ENCODE data around the gene CREB3L4. TPM values are rescaled to one million over a fixed set of nuclear protein-coding genes. Genes with fewer than 3 reads are reported as not detected.

The CREB3L4 gene
- total and polyA plus RNA-seq, 4 donors: 4.3 to 16.5 (median 10.3) TPM

Small RNA genes lying within 50 kb of the gene (small RNA-seq; reads per million reads assigned to genes)
- gene MIR6737 (ENCODE audit: low replicate concordance): not detected

Other genes starting within 250 kb of the CREB3L4 start
- gene INTS3, start 239.9 kb upstream of the CREB3L4 start, total RNA-seq: 10 to 100 TPM; 40.5 to 57.8 TPM
- gene INTS3, start 239.9 kb upstream of the CREB3L4 start, polyA plus RNA-seq (ENCODE audit: insufficient read length in 2 of 2): 100 to 1,000 TPM in 1 of 2 donors, 10 to 100 TPM in 1; 81.5 to 107 TPM
- gene SLC27A3, start 192.5 kb upstream of the CREB3L4 start, total RNA-seq: 10 to 100 TPM; 12.1 to 29.0 TPM
- 10 to 100 TPM; 28.5 to 37.3 TPM for gene SLC27A3, start 192.5 kb upstream of the CREB3L4 start, polyA plus RNA-seq (ENCODE audit: insufficient read length in 2 of 2)
- 10 to 100 TPM; 16.3 to 18.7 TPM for gene GATAD2B, start 44.9 kb upstream of the CREB3L4 start, total RNA-seq
- gene GATAD2B, start 44.9 kb upstream of the CREB3L4 start, polyA plus RNA-seq (ENCODE audit: insufficient read length in 2 of 2): 10 to 100 TPM; 34.6 to 35.3 TPM
- gene DENND4B, start 21.2 kb upstream of the CREB3L4 start, total RNA-seq: 10 to 100 TPM; 18.9 to 19.5 TPM
- 10 to 100 TPM; 58.7 to 74.4 TPM for gene DENND4B, start 21.2 kb upstream of the CREB3L4 start, polyA plus RNA-seq (ENCODE audit: insufficient read length in 2 of 2)
- gene CRTC2, start 9.3 kb upstream of the CREB3L4 start, total RNA-seq: 10 to 100 TPM in 1 of 2 donors, 1 to 10 TPM in 1; 5.8 to 12.7 TPM
- 10 to 100 TPM; 35.2 to 53.1 TPM for gene CRTC2, start 9.3 kb upstream of the CREB3L4 start, polyA plus RNA-seq (ENCODE audit: insufficient read length in 2 of 2)
- gene SLC39A1, start 4.4 kb upstream of the CREB3L4 start, total RNA-seq: 10 to 100 TPM; 30.5 to 66.0 TPM
- gene SLC39A1, start 4.4 kb upstream of the CREB3L4 start, polyA plus RNA-seq (ENCODE audit: insufficient read length in 2 of 2): 10 to 100 TPM; 32.3 to 47.7 TPM
- 100 to 1,000 TPM in 1 of 2 donors, 10 to 100 TPM in 1; 79.4 to 140 TPM for gene JTB, start 9.8 kb downstream of the CREB3L4 start, total RNA-seq
- 100 to 1,000 TPM; 114 to 121 TPM for gene JTB, start 9.8 kb downstream of the CREB3L4 start, polyA plus RNA-seq (ENCODE audit: insufficient read length in 2 of 2)
- 10 to 100 TPM; 17.6 to 43.3 TPM for gene RAB13, start 18.4 kb downstream of the CREB3L4 start, total RNA-seq
- gene RAB13, start 18.4 kb downstream of the CREB3L4 start, polyA plus RNA-seq (ENCODE audit: insufficient read length in 2 of 2): 10 to 100 TPM; 53.7 to 57.1 TPM
- gene RPS27, start 22.9 kb downstream of the CREB3L4 start, total RNA-seq: 1,000 to 10,000 TPM; 1,054 to 4,447 TPM
- 1,000 to 10,000 TPM; 1,570 to 1,672 TPM for gene RPS27, start 22.9 kb downstream of the CREB3L4 start, polyA plus RNA-seq (ENCODE audit: insufficient read length in 2 of 2)
- under 1 TPM; 0.10 to 0.11 TPM for gene NUP210L, start 187.2 kb downstream of the CREB3L4 start, total RNA-seq
- gene NUP210L, start 187.2 kb downstream of the CREB3L4 start, polyA plus RNA-seq (ENCODE audit: insufficient read length in 2 of 2): under 1 TPM; 0.16 to 0.48 TPM
- gene TPM3, start 224.2 kb downstream of the CREB3L4 start, total RNA-seq: 100 to 1,000 TPM; 147 to 235 TPM
- 100 to 1,000 TPM; 191 to 194 TPM for gene TPM3, start 224.2 kb downstream of the CREB3L4 start, polyA plus RNA-seq (ENCODE audit: insufficient read length in 2 of 2)
- gene CFAP141, start 238.4 kb downstream of the CREB3L4 start, total RNA-seq: under 1 TPM; 0.66 to 0.89 TPM
- gene CFAP141, start 238.4 kb downstream of the CREB3L4 start, polyA plus RNA-seq (ENCODE audit: insufficient read length in 2 of 2): 1 to 10 TPM; 2.3 to 5.6 TPM

Data from spinal cord (tissue), 4 donors.